ENCODE results near the gene PARD3B. TPM values are rescaled to one million over a fixed set of nuclear protein-coding genes. Genes with fewer than 3 reads are reported as not detected.

The PARD3B gene
- total and polyA plus RNA-seq, 2 of the 4 experiments (the other 2 are of a cell fraction): 3.3 to 15.6 TPM

DNA sequence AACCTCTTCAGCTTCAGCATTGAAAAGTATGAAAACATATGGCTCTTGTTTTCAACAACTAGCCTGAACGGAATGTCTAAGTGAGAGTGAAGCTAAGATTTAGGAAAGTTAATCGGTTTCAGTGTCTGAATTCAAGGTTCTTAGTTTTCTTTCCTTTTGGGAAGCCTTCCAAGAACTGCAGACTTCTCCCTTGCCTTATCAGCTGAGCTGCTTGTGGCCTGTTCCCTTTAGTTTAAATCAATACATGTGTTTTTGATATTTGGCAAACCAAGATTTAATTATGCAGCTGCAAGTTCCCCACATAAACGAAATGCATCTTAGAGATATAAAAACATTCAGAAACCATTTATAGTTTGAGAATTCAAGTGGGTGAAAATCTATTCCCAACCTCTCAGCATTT, 862.7 kb downstream of the PARD3B start:
- H3K9me3 ChIP-seq (ENCODE audit: control insufficient read depth, insufficient read depth, low read length): no peaks in the 10 kb centered on the region
- no peak overlapping the region; the same call in 1 of the 2 replicates for H3K56ac ChIP-seq (ENCODE audit: extremely low read depth, insufficient read depth, low read length)
- H3K27ac ChIP-seq (ENCODE audit: insufficient read depth, low read length): peak overlapping the region; percentile 79; the same call in 1 of the 2 replicates
- H2AK9ac ChIP-seq (replicated peaks; ENCODE audit: low read depth, low read length, poor library complexity): no peak overlapping the region
- H3K79me1 ChIP-seq (ENCODE audit: low read depth in 1 of 2, low read length in 2 of 2): no peaks in the 10 kb centered on the region
- no peaks in the 10 kb centered on the region; the same call in 1 of the 2 replicates for H4K20me1 ChIP-seq (ENCODE audit: insufficient read depth, low read length)
- H4K5ac ChIP-seq (ENCODE audit: low read depth, low read length): peak overlapping the region; percentile 56; the same call in 1 of the 2 replicates
- no peaks in the 10 kb centered on the region for H3K9me1 ChIP-seq (ENCODE audit: insufficient read depth, low read length)
- H3K14ac ChIP-seq (replicated peaks; ENCODE audit: low read depth, low read length): 0 out of 2 replicates have a peak overlapping the region, but pooled peaks have one; percentile 54
- H3K4me3 ChIP-seq (ENCODE audit: insufficient read depth, low read depth, low read length): no peak overlapping the region
- H3K9ac ChIP-seq (ENCODE audit: low read depth, low read length): peak overlapping the region; percentile 32; the same call in 1 of the 2 replicates
- H2BK5ac ChIP-seq (ENCODE audit: low read depth, low read length, poor library complexity, severe bottlenecking): peak overlapping the region; percentile 73
- no peaks in the 10 kb centered on the region for H3K36me3 ChIP-seq (ENCODE audit: control insufficient read depth, insufficient read depth, low read length)
- H3K4me2 ChIP-seq (ENCODE audit: low read depth, low read length): peak overlapping the region; percentile 14
- peak overlapping the region; percentile 72; the same call in 1 of the 2 replicates for H2BK120ac ChIP-seq (ENCODE audit: low read depth, low read length)
- peak overlapping the region; percentile 51; the same call in 1 of the 2 replicates for H2BK20ac ChIP-seq (ENCODE audit: low read depth, low read length)
- DNase-seq: peak; percentile 87
- H3K4me1 ChIP-seq (ENCODE audit: control insufficient read depth, insufficient read depth, low read length): peaks cover 9% of the 10 kb centered on the region
- dilution Hi-C loops (cut with HindIII; ENCODE audit: low sequenced_read_pairs, unreplicated experiment): no loop called here
- no CpG with 5 or more reads among the region's 3 CpGs for WGBS, 2 experiments (ENCODE audit: extremely low coverage in 2 of 2, insufficient read length in 1 of 2)
- peak overlapping the region; percentile 50; the same call in 1 of the 2 replicates for H3K4ac ChIP-seq (ENCODE audit: low read depth, low read length)
- ChIA-PET POLR2A (ENCODE audit: unreplicated experiment) (no interaction called here), CTCF (interaction anchor here (1.3 kb wide), 1 partner anchor 271 kb away, joined by 3 read pairs; no protein-coding TSS in a partner anchor)
- no peak overlapping the region for H2AK5ac ChIP-seq (ENCODE audit: low read depth, low read length)
- in situ Hi-C loops (cut with MboI; ENCODE audit: low sequenced_read_pairs): loop anchor here (10.0 kb wide), 1 partner anchor 257 kb away; no protein-coding TSS in a partner anchor
- intact Hi-C loops (cut with micrococcal nuclease): loop anchor here (5.0 kb wide), 1 partner anchor 269 kb away; no protein-coding TSS in a partner anchor
- H3K18ac ChIP-seq (ENCODE audit: low read depth, low read length): peak overlapping the region; percentile 56; the same call in 1 of the 2 replicates
- 0 out of 4 replicates have a peak overlapping the region, but pooled peaks of 1 of the 2 experiments have one; percentile 2 for H4K8ac ChIP-seq (ENCODE audit: low read depth in 2 of 2, low read length in 2 of 2)
- H2AFZ ChIP-seq (replicated peaks; ENCODE audit: low read length, poor library complexity): no peak overlapping the region
- peak overlapping the region; percentile 46; the same call in 1 of the 2 replicates for H3K23ac ChIP-seq (ENCODE audit: low read depth, low read length)
- 0 out of 2 replicates have a peak overlapping the region, but pooled peaks have one; percentile 0 for H4K91ac ChIP-seq (ENCODE audit: insufficient read depth, low read depth, low read length)
- peak; percentile 19 for ATAC-seq (ENCODE audit: low read depth)
- BruUV-seq (replicated peaks): no TSS peak
- H3K27me3 ChIP-seq (ENCODE audit: control insufficient read depth, insufficient read depth, low read length): no peaks in the 10 kb centered on the region
- H2BK15ac ChIP-seq (ENCODE audit: low read depth, low read length): 0 out of 3 replicates have a peak overlapping the region, but pooled peaks have one; percentile 9
- TF ChIP-seq MAFK (IDR thresholded peaks at IDR 0.05; ENCODE audit: low read depth, low read length) (no peak), SMC3 (IDR thresholded peaks at IDR 0.05; ENCODE audit: low read depth, low read length) (no peak), MAZ (IDR thresholded peaks at IDR 0.05; ENCODE audit: borderline replicate concordance, low read depth, low read length) (no peak), FOS (IDR thresholded peaks at IDR 0.05; ENCODE audit: low read depth, low read length) (no peak), RAD21 (IDR thresholded peaks at IDR 0.05; ENCODE audit: low read length) (no peak), RCOR1 (IDR thresholded peaks at IDR 0.05; ENCODE audit: insufficient replicate concordance, low read length) (no peak), MXI1 (IDR thresholded peaks at IDR 0.05; ENCODE audit: borderline replicate concordance, low read depth, low read length) (no peak), RFX5 (IDR thresholded peaks at IDR 0.05; ENCODE audit: low read depth, low read length) (no peak), POLR2A (IDR thresholded peaks at IDR 0.05; ENCODE audit: low read depth, low read length) (no peak), CHD1 (IDR thresholded peaks at IDR 0.05; ENCODE audit: low read depth, low read length) (no peak), CEBPB (IDR thresholded peaks at IDR 0.05; ENCODE audit: low read depth, low read length) (no peak), BHLHE40 (IDR thresholded peaks at IDR 0.05; ENCODE audit: low read depth, low read length) (no peak), USF2 (IDR thresholded peaks at IDR 0.05; ENCODE audit: low read depth, low read length) (no peak), CTCF (conservative IDR thresholded peaks at IDR 0.05; ENCODE audit: low read depth, low read length) (no peak)
- TF ChIP-seq, protein P1, sequence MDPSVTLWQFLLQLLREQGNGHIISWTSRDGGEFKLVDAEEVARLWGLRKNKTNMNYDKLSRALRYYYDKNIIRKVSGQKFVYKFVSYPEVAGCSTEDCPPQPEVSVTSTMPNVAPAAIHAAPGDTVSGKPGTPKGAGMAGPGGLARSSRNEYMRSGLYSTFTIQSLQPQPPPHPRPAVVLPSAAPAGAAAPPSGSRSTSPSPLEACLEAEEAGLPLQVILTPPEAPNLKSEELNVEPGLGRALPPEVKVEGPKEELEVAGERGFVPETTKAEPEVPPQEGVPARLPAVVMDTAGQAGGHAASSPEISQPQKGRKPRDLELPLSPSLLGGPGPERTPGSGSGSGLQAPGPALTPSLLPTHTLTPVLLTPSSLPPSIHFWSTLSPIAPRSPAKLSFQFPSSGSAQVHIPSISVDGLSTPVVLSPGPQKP (IDR thresholded peaks at IDR 0.05; ENCODE audit: borderline replicate concordance, low read depth, low read length): no peak
